ENCODE measurements around the gene MYL10.

Gene MYL10

GRCh38 chr7:101582971-101583370 lies 46.1 kb downstream of the MYL10 start:
- H4K20me1 ChIP-seq (ENCODE audit: control insufficient read depth, insufficient read depth, low read depth, low read length), result no peaks in the 10 kb centered on the region
- H3K27me3 ChIP-seq (ENCODE audit: control insufficient read depth, low read length), result peaks cover 4% of the 10 kb centered on the region; the same call in 1 of the 2 replicates
- no peak overlapping the region for H3K4me3 ChIP-seq (ENCODE audit: low read length)
- no peaks in the 10 kb centered on the region for H3K4me1 ChIP-seq (ENCODE audit: control insufficient read depth, low read length)
- H3K27ac ChIP-seq (ENCODE audit: low read depth, low read length), result no peak overlapping the region
- no peaks in the 10 kb centered on the region for H3F3A ChIP-seq (ENCODE audit: control insufficient read depth, insufficient read depth)
- no peak for TF ChIP-seq CTCF (IDR thresholded peaks at IDR 0.05; ENCODE audit: low read depth, low read length, poor library complexity, severe bottlenecking)
- no peak for TF ChIP-seq EZH2phosphoT487 (IDR thresholded peaks at IDR 0.05; ENCODE audit: borderline replicate concordance, low read length)
- no peaks in the 10 kb centered on the region for H3K36me3 ChIP-seq (ENCODE audit: control insufficient read depth, low read length)
- H3K9me3 ChIP-seq (ENCODE audit: control insufficient read depth, insufficient read depth, low read length), result peaks cover 11% of the 10 kb centered on the region; the same call in 1 of the 2 replicates
- H3K4me2 ChIP-seq (ENCODE audit: low read length), result no peak overlapping the region
- no peaks in the 10 kb centered on the region for H3K79me2 ChIP-seq (ENCODE audit: control insufficient read depth, low read length)
- no peaks in the 10 kb centered on the region for H3K9me2 ChIP-seq (replicated peaks; ENCODE audit: control insufficient read depth, low read length)

DNA sequence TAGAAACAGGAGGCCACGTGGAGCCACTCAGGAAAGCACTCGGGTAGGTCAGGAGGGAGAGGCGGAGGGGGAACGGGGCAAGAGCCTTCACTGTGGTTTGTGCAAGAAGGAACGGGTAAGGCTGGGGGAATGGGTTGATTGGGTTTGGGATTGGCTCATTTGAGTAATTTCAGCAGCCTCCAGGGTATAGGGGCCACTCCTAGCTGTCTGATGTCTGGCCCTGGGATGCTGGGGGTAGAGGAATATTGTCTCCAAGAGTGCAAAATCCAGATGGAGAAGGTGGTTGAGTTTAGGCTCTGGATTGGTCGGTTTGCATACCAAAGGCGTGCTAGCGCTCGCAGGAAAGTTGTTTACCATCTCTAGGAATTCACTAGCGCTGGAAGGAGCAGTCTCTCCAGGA lies 47.2 kb downstream of the MYL10 start:
- no peak overlapping the region for H3K4me3 ChIP-seq (ENCODE audit: low read length)
- no peaks in the 10 kb centered on the region for H3F3A ChIP-seq (ENCODE audit: control insufficient read depth, insufficient read depth)
- H3K27me3 ChIP-seq (ENCODE audit: control insufficient read depth, low read length), result peaks cover 4% of the 10 kb centered on the region; the same call in 1 of the 2 replicates
- no peaks in the 10 kb centered on the region for H3K4me1 ChIP-seq (ENCODE audit: control insufficient read depth, low read length)
- no peak overlapping the region for H3K27ac ChIP-seq (ENCODE audit: low read depth, low read length)
- H3K9me3 ChIP-seq (ENCODE audit: control insufficient read depth, insufficient read depth, low read length), result peaks cover 8% of the 10 kb centered on the region; the same call in 1 of the 2 replicates
- H3K9me2 ChIP-seq (replicated peaks; ENCODE audit: control insufficient read depth, low read length), result no peaks in the 10 kb centered on the region
- no peak overlapping the region for H3K4me2 ChIP-seq (ENCODE audit: low read length)
- TF ChIP-seq EZH2phosphoT487 (IDR thresholded peaks at IDR 0.05; ENCODE audit: borderline replicate concordance, low read length), result no peak
- no peak for TF ChIP-seq CTCF (IDR thresholded peaks at IDR 0.05; ENCODE audit: low read depth, low read length, poor library complexity, severe bottlenecking)
- H3K79me2 ChIP-seq (ENCODE audit: control insufficient read depth, low read length), result no peaks in the 10 kb centered on the region
- no peaks in the 10 kb centered on the region for H3K36me3 ChIP-seq (ENCODE audit: control insufficient read depth, low read length)
- H4K20me1 ChIP-seq (ENCODE audit: control insufficient read depth, insufficient read depth, low read depth, low read length), result no peaks in the 10 kb centered on the region

GRCh38 chr7:101580596-101580995 lies 48.5 kb downstream of the MYL10 start:
- peaks cover 5% of the 10 kb centered on the region for H3K4me1 ChIP-seq (ENCODE audit: control insufficient read depth, low read length)
- no peaks in the 10 kb centered on the region for H3K79me2 ChIP-seq (ENCODE audit: control insufficient read depth, low read length)
- H3K9me3 ChIP-seq (ENCODE audit: control insufficient read depth, insufficient read depth, low read length), result peaks cover 8% of the 10 kb centered on the region; the same call in 1 of the 2 replicates
- H3K27me3 ChIP-seq (ENCODE audit: control insufficient read depth, low read length), result peaks cover 4% of the 10 kb centered on the region; the same call in 1 of the 2 replicates
- H3K4me2 ChIP-seq (ENCODE audit: low read length), result no peak overlapping the region
- no peaks in the 10 kb centered on the region for H3F3A ChIP-seq (ENCODE audit: control insufficient read depth, insufficient read depth)
- no peak overlapping the region for H3K27ac ChIP-seq (ENCODE audit: low read depth, low read length)
- no peaks in the 10 kb centered on the region for H4K20me1 ChIP-seq (ENCODE audit: control insufficient read depth, insufficient read depth, low read depth, low read length)
- no peaks in the 10 kb centered on the region for H3K9me2 ChIP-seq (replicated peaks; ENCODE audit: control insufficient read depth, low read length)
- H3K36me3 ChIP-seq (ENCODE audit: control insufficient read depth, low read length), result no peaks in the 10 kb centered on the region
- no peak for TF ChIP-seq EZH2phosphoT487 (IDR thresholded peaks at IDR 0.05; ENCODE audit: borderline replicate concordance, low read length)
- TF ChIP-seq CTCF (IDR thresholded peaks at IDR 0.05; ENCODE audit: low read depth, low read length, poor library complexity, severe bottlenecking), result no peak
- H3K4me3 ChIP-seq (ENCODE audit: low read length), result no peak overlapping the region
